DOHH2 (cell line): ENCODE results near the gene ANKMY1.

Experiments
- H3F3A ChIP-seq: fragments of 200-600 bp; sonication (generic), shearing (Covaris generic); 2 replicates; pipeline ENCODE4 v1.6.0; 2016; ENCODE audit warnings: antibody characterized with exemption, mild to moderate bottlenecking; ENCODE audit not compliant: control insufficient read depth, insufficient read depth
- H3K27ac ChIP-seq: fragments of 200-600 bp; sonication (generic); 2 replicates; pipeline ENCODE4 v1.5.1; 2014; ENCODE audit warnings: low read depth, mild to moderate bottlenecking, low read length, moderate library complexity
- H3K27me3 ChIP-seq: fragments of 200-600 bp; sonication (generic); 2 replicates; pipeline ENCODE4 v1.6.1; 2014; ENCODE audit warnings: mild to moderate bottlenecking, low read length, mixed read lengths; ENCODE audit not compliant: control insufficient read depth
- H3K36me3 ChIP-seq: fragments of 200-600 bp; sonication (generic); 2 replicates; pipeline ENCODE4 v1.6.1; 2014; ENCODE audit warnings: mild to moderate bottlenecking, low read length, moderate library complexity, mixed read lengths; ENCODE audit not compliant: control insufficient read depth
- H3K4me1 ChIP-seq: fragments of 200-600 bp; sonication (generic); 2 replicates; pipeline ENCODE4 v1.6.1; 2014; ENCODE audit warnings: mild to moderate bottlenecking, low read length, mixed read lengths; ENCODE audit not compliant: control insufficient read depth
- H3K4me2 ChIP-seq: fragments of 200-600 bp; sonication (generic); 2 replicates; pipeline ENCODE4 v1.6.0; 2014; ENCODE audit warnings: mild to moderate bottlenecking, low read length, moderate library complexity
- H3K4me3 ChIP-seq: fragments of 200-600 bp; sonication (generic); 2 replicates; pipeline ENCODE4 v1.5.1; 2014; ENCODE audit warnings: mild to moderate bottlenecking, low read length, mixed read lengths
- H3K79me2 ChIP-seq: fragments of 200-600 bp; sonication (generic); 2 replicates; pipeline ENCODE4 v1.6.1; 2014; ENCODE audit warnings: mild to moderate bottlenecking, low read length, mixed read lengths; ENCODE audit not compliant: control insufficient read depth
- H3K9me2 ChIP-seq: fragments of 200-600 bp; sonication (generic); replicated peaks from 2 replicates; pipeline ENCODE4 v1.6.1; 2014; ENCODE audit warnings: mild to moderate bottlenecking, low read length, mixed read lengths; ENCODE audit not compliant: control insufficient read depth
- H3K9me3 ChIP-seq: fragments of 200-600 bp; sonication (generic); 2 replicates; pipeline ENCODE4 v1.6.1; 2014; ENCODE audit warnings: antibody characterized with exemption, low read length, mixed read lengths; ENCODE audit not compliant: control insufficient read depth, insufficient read depth
- H4K20me1 ChIP-seq: fragments of 200-600 bp; sonication (generic); 2 replicates; pipeline ENCODE4 v1.6.0; 2014; ENCODE audit warnings: low read depth, mild to moderate bottlenecking, antibody characterized with exemption, low read length, moderate library complexity; ENCODE audit not compliant: control insufficient read depth, insufficient read depth
- EZH2phosphoT487 ChIP-seq: fragments of 200-600 bp; sonication (generic); IDR thresholded peaks from 2 replicates; pipeline ENCODE4 v1.6.1; 2017; ENCODE audit warnings: borderline replicate concordance, mild to moderate bottlenecking, antibody characterized with exemption, low read length, moderate library complexity, mixed read lengths
- TF ChIP-seq, protein P1 (sequence below): fragments of 200-600 bp; sonication (generic); IDR thresholded peaks from one replicate; pipeline ENCODE4 v1.5.1; 2014; ENCODE audit warnings: antibody characterized with exemption, mild to moderate bottlenecking, low read depth, low read length; ENCODE audit not compliant: poor library complexity, severe bottlenecking

Gene ANKMY1

DNA sequence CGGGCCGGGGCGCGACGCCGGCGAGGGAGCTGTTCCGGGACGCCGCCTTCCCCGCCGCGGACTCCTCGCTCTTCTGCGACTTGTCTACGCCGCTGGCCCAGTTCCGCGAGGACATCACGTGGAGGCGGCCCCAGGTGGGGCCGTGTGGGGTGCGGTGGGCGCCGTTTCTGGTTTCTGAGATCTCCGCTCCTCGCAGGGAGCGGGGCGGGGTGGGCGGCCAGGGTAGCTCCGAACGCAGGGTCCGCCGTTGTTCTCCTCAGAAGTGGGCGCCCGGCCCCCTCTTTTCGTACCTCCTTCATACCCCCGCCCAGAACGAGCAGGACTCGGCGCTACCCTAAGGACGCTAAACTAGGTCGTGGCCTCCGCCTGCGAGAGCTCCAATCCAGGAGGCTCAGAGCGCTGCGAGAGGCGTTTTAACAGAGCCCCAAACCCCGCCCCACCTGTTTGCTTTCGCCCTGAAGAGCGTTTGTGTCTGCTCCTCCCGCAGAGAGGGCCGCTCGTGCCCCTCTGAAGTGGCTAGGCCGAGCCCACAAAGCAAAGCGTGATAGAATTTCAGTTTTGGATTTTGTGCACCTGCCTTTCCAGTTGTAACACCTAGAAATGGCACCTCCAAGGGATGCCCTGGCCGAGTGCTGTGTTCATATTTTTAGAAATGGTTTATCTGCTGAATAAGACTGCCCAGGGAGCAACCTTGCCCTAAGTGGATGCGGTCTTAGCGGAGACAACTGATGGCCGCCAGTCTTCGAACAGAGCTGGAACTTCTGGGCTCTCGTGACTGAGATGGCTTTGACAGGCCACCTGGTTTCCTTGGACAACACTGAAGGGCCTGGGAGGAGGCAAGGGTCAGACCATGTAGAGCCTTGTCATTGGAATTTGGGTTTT lies 29.4 kb upstream of the ANKMY1 start:
- Histone ChIP-seq H3K27ac (peak overlapping the region; percentile 98), H3K4me1 (peaks cover 49% of the 10 kb centered on the region), H3K79me2 (peaks cover 85% of the 10 kb centered on the region), H3K4me2 (peak overlapping the region; percentile 96), H3F3A (peaks cover 18% of the 10 kb centered on the region), H3K36me3 (peaks cover 60% of the 10 kb centered on the region), H3K9me3 (no peaks in the 10 kb centered on the region), H3K9me2 (no peaks in the 10 kb centered on the region), H3K4me3 (peak overlapping the region; percentile 78), H4K20me1 (peaks cover 13% of the 10 kb centered on the region), H3K27me3 (no peaks in the 10 kb centered on the region)
- TF ChIP-seq, protein P1, sequence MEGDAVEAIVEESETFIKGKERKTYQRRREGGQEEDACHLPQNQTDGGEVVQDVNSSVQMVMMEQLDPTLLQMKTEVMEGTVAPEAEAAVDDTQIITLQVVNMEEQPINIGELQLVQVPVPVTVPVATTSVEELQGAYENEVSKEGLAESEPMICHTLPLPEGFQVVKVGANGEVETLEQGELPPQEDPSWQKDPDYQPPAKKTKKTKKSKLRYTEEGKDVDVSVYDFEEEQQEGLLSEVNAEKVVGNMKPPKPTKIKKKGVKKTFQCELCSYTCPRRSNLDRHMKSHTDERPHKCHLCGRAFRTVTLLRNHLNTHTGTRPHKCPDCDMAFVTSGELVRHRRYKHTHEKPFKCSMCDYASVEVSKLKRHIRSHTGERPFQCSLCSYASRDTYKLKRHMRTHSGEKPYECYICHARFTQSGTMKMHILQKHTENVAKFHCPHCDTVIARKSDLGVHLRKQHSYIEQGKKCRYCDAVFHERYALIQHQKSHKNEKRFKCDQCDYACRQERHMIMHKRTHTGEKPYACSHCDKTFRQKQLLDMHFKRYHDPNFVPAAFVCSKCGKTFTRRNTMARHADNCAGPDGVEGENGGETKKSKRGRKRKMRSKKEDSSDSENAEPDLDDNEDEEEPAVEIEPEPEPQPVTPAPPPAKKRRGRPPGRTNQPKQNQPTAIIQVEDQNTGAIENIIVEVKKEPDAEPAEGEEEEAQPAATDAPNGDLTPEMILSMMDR: no peak
- TF ChIP-seq EZH2phosphoT487: no peak

DNA sequence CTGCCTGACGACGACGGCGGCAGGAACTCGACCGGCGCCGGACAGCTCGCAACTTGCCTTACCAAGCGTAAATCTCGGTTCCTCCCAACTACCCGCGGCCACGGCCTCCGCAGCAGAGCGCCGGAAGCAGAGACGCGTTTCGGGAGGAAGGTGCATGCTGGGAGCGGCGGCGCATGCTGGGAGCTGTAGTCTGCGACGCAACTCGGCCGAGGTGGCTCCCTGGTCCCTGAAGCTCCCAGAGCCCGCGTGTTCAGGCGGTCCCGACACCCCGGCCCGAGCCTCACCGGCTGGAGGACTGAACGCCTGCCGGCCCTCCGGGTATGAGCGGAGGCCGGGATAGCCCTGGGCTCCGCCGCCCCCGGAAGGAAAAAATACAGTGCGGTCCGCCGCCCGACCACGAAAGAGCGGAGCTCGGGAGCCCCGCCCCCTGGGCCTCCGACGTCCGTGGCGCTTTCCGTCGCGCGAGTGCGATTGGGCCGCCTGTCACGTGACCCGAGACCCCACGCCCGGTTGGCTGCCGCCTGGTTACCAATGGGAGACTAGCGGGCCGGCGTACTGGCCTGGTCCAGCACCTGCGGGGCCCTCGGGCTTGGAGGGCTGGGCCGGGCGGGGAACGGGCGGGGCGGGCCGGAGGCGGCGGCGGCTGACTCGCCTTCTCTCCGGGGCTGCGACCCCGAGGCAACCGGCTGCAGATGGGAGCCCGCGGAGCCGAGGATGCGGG lies 28.6 kb upstream of the ANKMY1 start, which contains the start of gene CAPN10:
TSS of gene CAPN10 (plus strand) at position 537 of the 721 bp plus-strand sequence. CDS start at position 715, 178 bp downstream.
- peaks cover 57% of the 10 kb centered on the region for H3K4me1 ChIP-seq
- peaks cover 54% of the 10 kb centered on the region for H3K36me3 ChIP-seq
- no peak for TF ChIP-seq EZH2phosphoT487
- TF ChIP-seq, protein P1: no peak
- peaks cover 13% of the 10 kb centered on the region for H4K20me1 ChIP-seq
- no peaks in the 10 kb centered on the region for H3K9me3 ChIP-seq
- H3K27me3 ChIP-seq: no peaks in the 10 kb centered on the region
- peaks cover 18% of the 10 kb centered on the region for H3F3A ChIP-seq
- no peaks in the 10 kb centered on the region for H3K9me2 ChIP-seq
- peak within 1 kb of the TSS; percentile 98 for H3K27ac ChIP-seq
- peak within 1 kb of the TSS; percentile 96 for H3K4me2 ChIP-seq
- peak within 1 kb of the TSS; percentile 78 for H3K4me3 ChIP-seq
- H3K79me2 ChIP-seq: peaks cover 85% of the 10 kb centered on the region

DNA sequence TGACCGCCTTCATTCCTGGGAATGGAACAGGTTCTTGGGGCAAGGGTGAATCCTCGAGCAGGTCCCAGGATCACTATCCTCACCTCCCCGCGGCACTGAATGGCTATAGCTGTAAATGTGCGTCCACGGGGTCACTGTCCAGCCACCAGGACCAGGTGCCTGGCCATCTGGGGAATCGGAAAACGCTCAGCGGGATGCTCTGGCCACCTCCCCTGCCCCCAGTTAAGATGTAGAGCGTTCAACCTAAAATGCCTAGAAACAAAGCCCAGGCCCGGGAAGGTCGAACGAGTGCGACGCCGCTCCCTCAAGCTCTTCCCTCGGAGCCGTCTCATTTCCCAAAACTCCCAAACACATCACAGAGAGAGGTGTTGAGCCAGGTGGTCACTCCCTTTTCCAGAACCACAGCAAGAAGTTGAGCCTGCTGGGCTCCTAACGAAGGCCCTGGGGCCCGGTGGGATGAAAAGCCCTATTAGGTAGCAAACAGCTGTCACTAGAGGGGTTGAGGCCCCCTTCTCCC lies 28.0 kb upstream of the ANKMY1 start:
- peaks cover 62% of the 10 kb centered on the region for H3K4me1 ChIP-seq
- TF ChIP-seq, protein P1: no peak
- no peak for TF ChIP-seq EZH2phosphoT487
- peak overlapping the region; percentile 78 for H3K4me3 ChIP-seq

More for the DNA sequence above, 28.0 kb upstream of the ANKMY1 start:
- H3K36me3 ChIP-seq: peaks cover 50% of the 10 kb centered on the region
- H4K20me1 ChIP-seq: peaks cover 13% of the 10 kb centered on the region
- no peaks in the 10 kb centered on the region for H3K9me2 ChIP-seq
- peaks cover 18% of the 10 kb centered on the region for H3F3A ChIP-seq
- no peaks in the 10 kb centered on the region for H3K9me3 ChIP-seq
- H3K27ac ChIP-seq: peak overlapping the region; percentile 98
- peak overlapping the region; percentile 96 for H3K4me2 ChIP-seq
- peaks cover 85% of the 10 kb centered on the region for H3K79me2 ChIP-seq
- no peaks in the 10 kb centered on the region for H3K27me3 ChIP-seq
